H1 (cell line): ENCODE results near the gene SLC39A13. TPM values are rescaled to one million over a fixed set of nuclear protein-coding genes. Genes with fewer than 3 reads are reported as not detected.

ENCODE experiments used
- CTCF ChIA-PET: fragments of 300-600 bp; sonication (Branson Sonifier 250); formaldehyde crosslinking; loops from one replicate; lab custom pipeline; 2021; ENCODE audit not compliant: partially characterized antibody; lab: Charles Lee
- POLR2A ChIA-PET: fragments of 300-600 bp; sonication (Branson Sonifier 250); formaldehyde crosslinking; loops from one replicate; lab custom pipeline; 2021; ENCODE audit warnings: inconsistent platforms; ENCODE audit not compliant: partially characterized antibody; lab: Charles Lee
- DNase-seq, 2 experiments: peaks; one replicate each; pipeline versions ENCODE4 v3.0.0 to v3.0.0-alpha.2; 2010 to 2022; ENCODE audit warnings: low spot score in 2 of 2, low read depth in 1 of 2, mixed read lengths in 1 of 2
- FAIRE-seq: peaks from 2 replicates; lab custom pipeline; 2011; peaks lifted over from hg19 to GRCh38; lab: Jason Lieb, UNC
- H2AFZ ChIP-seq: 2 replicates; pipeline ENCODE4 v1.8.1; 2012; ENCODE audit warnings: low read length, inconsistent platforms
- H2AK5ac ChIP-seq: 2 replicates; pipeline ENCODE4 v1.6.1; 2013; ENCODE audit warnings: low read depth, low read length
- H2BK120ac ChIP-seq: replicated peaks from 2 replicates; pipeline ENCODE3; 2013; ENCODE audit warnings: low read depth, low read length, inconsistent platforms
- H2BK12ac ChIP-seq: 2 replicates; pipeline ENCODE4 v1.6.1; 2013; ENCODE audit warnings: low read depth, low read length
- H2BK15ac ChIP-seq: 2 replicates; pipeline ENCODE4 v1.6.1; 2013; ENCODE audit warnings: low read length
- H2BK20ac ChIP-seq: 2 replicates; pipeline ENCODE4 v1.6.1; 2013; ENCODE audit warnings: low read length
- H2BK5ac ChIP-seq: 2 replicates; pipeline ENCODE4 v1.6.1; 2013; ENCODE audit warnings: low read depth, low read length
- H3K14ac ChIP-seq: 2 replicates; pipeline ENCODE4 v1.6.1; 2013; ENCODE audit warnings: inconsistent platforms; ENCODE audit not compliant: insufficient read length
- H3K18ac ChIP-seq: 2 replicates; pipeline ENCODE4 v1.6.1; 2013; ENCODE audit warnings: low read length; ENCODE audit errors: extremely low read depth
- H3K23ac ChIP-seq: 2 replicates; pipeline ENCODE4 v1.6.1; 2013; ENCODE audit warnings: inconsistent platforms; ENCODE audit not compliant: insufficient read length
- H3K23me2 ChIP-seq: 2 replicates; pipeline ENCODE4 v1.6.1; 2013; ENCODE audit warnings: low read depth, low read length
- H3K27ac ChIP-seq: 2 replicates; pipeline ENCODE4 v1.6.1; 2011; ENCODE audit warnings: low read depth, low read length, inconsistent platforms
- H3K27me3 ChIP-seq, 4 experiments: replicated peaks in 1 of 4; 1 replicate in 1 of 4; 2 replicates in 3 of 4; pipeline versions ENCODE4 v1.6.1 to v1.8.1; 2011 to 2013; ENCODE audit warnings: low read length in 3 of 4, mild to moderate bottlenecking in 3 of 4, inconsistent platforms in 2 of 4, mixed read lengths in 2 of 4, moderate library complexity in 1 of 4; ENCODE audit not compliant: control insufficient read depth in 3 of 4, insufficient read depth in 3 of 4; ENCODE audit errors: extremely low read depth in 1 of 4
- H3K36me3 ChIP-seq, 4 experiments: 2 replicates each; pipeline versions ENCODE4 v1.6.1 to v1.8.1; 2011 to 2013; ENCODE audit warnings: mild to moderate bottlenecking in 4 of 4, low read length in 3 of 4, moderate library complexity in 2 of 4, control low read depth in 1 of 4, inconsistent platforms in 1 of 4; ENCODE audit not compliant: insufficient read depth in 4 of 4, control insufficient read depth in 2 of 4
- H3K4ac ChIP-seq: replicated peaks from 2 replicates; pipeline ENCODE3; 2013; ENCODE audit warnings: low read length, low read depth, mixed read lengths, inconsistent platforms; ENCODE audit not compliant: insufficient read length
- H3K4me1 ChIP-seq, 4 experiments: replicated peaks in 1 of 4; 1 replicate in 1 of 4; 2 replicates in 3 of 4; pipeline versions ENCODE4 v1.6.1 to v1.8.1; 2011 to 2013; ENCODE audit warnings: low read length in 3 of 4, inconsistent platforms in 2 of 4, mixed read lengths in 1 of 4; ENCODE audit not compliant: insufficient read depth in 4 of 4, control insufficient read depth in 3 of 4
- H3K4me2 ChIP-seq, 2 experiments: 2 replicates each; pipeline versions ENCODE4 v1.6.1 to v1.8.1; 2011 to 2013; ENCODE audit warnings: low read depth in 2 of 2, low read length in 2 of 2, control low read depth in 1 of 2, inconsistent platforms in 1 of 2, mild to moderate bottlenecking in 1 of 2; ENCODE audit not compliant: insufficient read depth in 1 of 2
- H3K4me3 ChIP-seq, 4 experiments: fragments of 200-600, 300-600 bp in 1 of 4; sonication (generic), shearing (Covaris generic), sonication (Bioruptor Twin) in 1 of 4; 2 replicates each; pipeline versions ENCODE4 v1.5.1 to v1.8.1; 2011 to 2016; ENCODE audit warnings: low read length in 4 of 4, low read depth in 3 of 4, control low read depth in 2 of 4, inconsistent platforms in 2 of 4, mild to moderate bottlenecking in 2 of 4, mixed read lengths in 1 of 4, moderate library complexity in 1 of 4; ENCODE audit not compliant: insufficient read depth in 2 of 4; ENCODE audit errors: extremely low read depth in 1 of 4
- H3K56ac ChIP-seq: replicated peaks from 2 replicates; pipeline ENCODE3; 2013; ENCODE audit warnings: low read depth, mild to moderate bottlenecking, mixed read lengths, low read length, inconsistent platforms; ENCODE audit not compliant: insufficient read length
- H3K79me1 ChIP-seq: 2 replicates; pipeline ENCODE4 v1.6.1; 2013; ENCODE audit warnings: low read depth, low read length, control low read depth
- H3K79me2 ChIP-seq, 2 experiments: 2 replicates each; pipeline versions ENCODE4 v1.6.1 to v1.8.1; 2012 to 2013; ENCODE audit warnings: low read length in 2 of 2, mild to moderate bottlenecking in 2 of 2, inconsistent platforms in 1 of 2; ENCODE audit not compliant: insufficient read depth in 2 of 2, control insufficient read depth in 1 of 2
- H3K9ac ChIP-seq, 4 experiments: replicated peaks in 1 of 4; 1 replicate in 1 of 4; 2 replicates in 3 of 4; pipeline versions ENCODE4 v1.6.1 to v1.8.1; 2011 to 2013; ENCODE audit warnings: low read depth in 3 of 4, low read length in 3 of 4, control low read depth in 2 of 4, mild to moderate bottlenecking in 2 of 4, moderate library complexity in 2 of 4, inconsistent platforms in 1 of 4; ENCODE audit errors: extremely low read depth in 1 of 4
- H3K9me3 ChIP-seq, 2 experiments: 2 replicates each; pipeline versions ENCODE4 v1.6.1 to v1.8.1; 2012 to 2013; ENCODE audit warnings: mild to moderate bottlenecking in 2 of 2, moderate library complexity in 2 of 2, control low read depth in 1 of 2, inconsistent platforms in 1 of 2, low read depth in 1 of 2, low read length in 1 of 2, mixed read lengths in 1 of 2; ENCODE audit not compliant: insufficient read depth in 2 of 2
- H4K20me1 ChIP-seq, 2 experiments: replicated peaks in 1 of 2; 2 replicates each; pipeline versions ENCODE3 to v1.8.1; 2011 to 2013; ENCODE audit warnings: inconsistent platforms in 2 of 2, low read length in 2 of 2, mild to moderate bottlenecking in 1 of 2; ENCODE audit not compliant: insufficient read depth in 2 of 2, control insufficient read depth in 1 of 2
- H4K5ac ChIP-seq: 2 replicates; pipeline ENCODE4 v1.6.1; 2013; ENCODE audit warnings: low read length, low read depth, mixed read lengths, inconsistent platforms; ENCODE audit not compliant: insufficient read length
- H4K8ac ChIP-seq: 2 replicates; pipeline ENCODE4 v1.8.0; 2013; ENCODE audit warnings: mild to moderate bottlenecking, moderate library complexity, low read length, inconsistent platforms; ENCODE audit not compliant: insufficient read depth; ENCODE audit errors: extremely low read depth
- H4K91ac ChIP-seq: replicated peaks from 2 replicates; pipeline ENCODE3; 2013; ENCODE audit warnings: low read length, mixed read lengths, inconsistent platforms; ENCODE audit not compliant: insufficient read length
- JUN ChIP-seq: IDR thresholded peaks from 2 replicates; pipeline ENCODE4 v1.6.1; 2011; ENCODE audit warnings: low read depth, mild to moderate bottlenecking, improper control_type of control experiment, low read length
- PHF8 ChIP-seq: fragments of 200-600 bp; sonication (generic); conservative IDR thresholded peaks from 2 replicates; pipeline ENCODE4 v1.7.1; 2012; ENCODE audit warnings: low read depth, mild to moderate bottlenecking, inconsistent platforms, low read length, moderate library complexity
- ZNF274 ChIP-seq: IDR thresholded peaks from 2 replicates; pipeline ENCODE4 v1.7.0; 2012; ENCODE audit warnings: low read length, borderline replicate concordance; ENCODE audit errors: extremely low read depth
- WGBS, 2 experiments: shearing (Covaris generic) in 1 of 2; methylation state at CpG; one replicate each; pipeline versions ENCODE4 v1.1.6 to v1.1.7; 2013 to 2015; ENCODE audit warnings: low lambda C conversion rate in 2 of 2, mixed read lengths in 2 of 2, inconsistent platforms in 1 of 2, low coverage in 1 of 2, missing lambda C conversion rate in 1 of 2; ENCODE audit not compliant: insufficient replicate concordance in 2 of 2, insufficient coverage in 1 of 2, insufficient read length in 1 of 2; ENCODE audit errors: extremely low coverage in 1 of 2, missing lambda C conversion rate in 1 of 2; 5-methylcytosine and 5-hydroxymethylcytosine counted together
- polyA plus RNA-seq, 7 experiments: library from polyadenylated mRNA; depleted of rRNA in 3 of 7; stranded (reverse) in 5 of 7; unstranded in 2 of 7; fragments of >200 nt in 5 of 7; fragments of 200-250 nt in 2 of 7; gene quantifications; 1 replicate in 5 of 7; 2 replicates in 1 of 7; 4 replicates in 1 of 7; pipeline versions ENCODE4 v1.2.1 to v1.2.3, GENCODE V29; 2011 to 2013; ENCODE audit warnings: missing spikeins in 2 of 7, mixed read lengths in 2 of 7
- total RNA-seq: library from RNA; stranded (reverse); fragmentation: NEBNext Ultra II Directional; extraction: Animal tissue kit (Norgen Biotek cat#: 25700); gene quantifications from 2 replicates; pipeline ENCODE4 v1.2.1, GENCODE V29; 2021

The SLC39A13 gene
- total and polyA plus RNA-seq, 2 of the 8 experiments (the other 6 are each of a cell fraction or from before 2014, with no cell fraction given) = 23.2 to 30.0 TPM

DNA sequence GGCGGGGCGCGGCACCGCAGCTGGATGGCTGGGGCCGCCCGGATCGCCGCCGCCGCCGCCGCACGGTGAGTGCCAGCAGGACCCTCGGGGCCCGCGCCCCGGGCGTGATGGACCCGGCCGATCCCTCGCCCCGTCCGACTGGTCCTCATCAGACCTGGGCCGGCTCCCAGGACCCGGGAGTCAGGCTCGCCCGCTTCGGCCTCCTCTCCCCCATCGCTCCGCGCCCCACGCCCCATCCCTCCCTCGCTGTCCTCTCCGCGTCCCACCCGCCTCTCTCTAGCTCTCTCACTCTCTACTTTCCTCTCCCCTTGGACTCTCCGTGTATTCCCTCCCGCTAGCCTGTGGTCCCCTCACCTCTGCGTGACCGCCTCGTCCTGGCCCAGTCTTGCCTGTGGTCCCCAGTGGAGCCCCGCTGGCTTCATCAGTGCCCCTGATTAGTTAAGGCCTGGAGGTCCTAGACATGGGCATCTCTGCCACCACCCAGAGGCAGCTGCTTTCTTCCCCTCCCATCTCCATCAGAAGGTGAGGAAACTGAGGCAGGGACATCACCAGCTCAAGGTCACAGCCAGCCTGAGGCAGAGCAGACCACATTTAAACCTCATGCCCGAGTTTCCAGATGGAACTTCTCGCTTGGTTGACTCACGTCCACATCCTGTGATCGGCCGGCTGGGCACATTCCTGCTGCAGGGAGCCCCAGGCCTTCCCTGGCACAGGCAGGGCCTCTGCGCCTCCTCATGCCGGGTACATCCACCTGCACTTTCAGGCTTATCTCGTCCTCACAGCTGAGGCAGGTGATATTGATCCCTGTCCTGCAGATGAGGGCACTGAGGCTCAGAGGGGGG lies 429 bp downstream of the SLC39A13 start:
- 39% methylated on average over 17 of the region's 50 CpGs; no CpG with 5 or more reads in 1 of the 2 experiments for WGBS, 2 experiments
- peak; percentile 62 for TF ChIP-seq PHF8
- TF ChIP-seq ZNF274 = no peak
- TF ChIP-seq JUN = no peak
- H2BK12ac ChIP-seq = 0 out of 2 replicates have a peak overlapping the region, but pooled peaks have one; percentile 1

More for the DNA sequence above, 429 bp downstream of the SLC39A13 start:
- Histone ChIP-seq H3K79me2 (no peaks in the 10 kb centered on the region; a peak in 1 of 4 replicates), H4K5ac (peak overlapping the region; percentile 93), H3K9ac (peak overlapping the region in 3 of 4 experiments; percentile 61 to 71 (median 68); a peak in 6 of 7 replicates), H2AFZ (peak overlapping the region; percentile 2; the same call in 1 of the 2 replicates), H3K23me2 (peaks cover 11% of the 10 kb centered on the region), H2BK120ac (no peak overlapping the region), H3K4ac (peak overlapping the region; percentile 94), H4K91ac (peak overlapping the region; percentile 91), H3K27ac (peak overlapping the region; percentile 11; the same call in 1 of the 2 replicates), H2BK15ac (no peak overlapping the region), H3K79me1 (no peaks in the 10 kb centered on the region), H3K9me3 (no peaks in the 10 kb centered on the region), H2BK5ac (no peak overlapping the region), H3K4me2 (peak overlapping the region; percentile 76 to 81), H3K18ac (no peak overlapping the region; the same call in 1 of the 2 replicates), H4K8ac (peak overlapping the region; percentile 87), H3K14ac (peak overlapping the region; percentile 10), H3K4me1 (peaks cover 5 to 13% (median 9%) of the 10 kb centered on the region in 4 experiments), H3K27me3 (no peaks in the 10 kb centered on the region), H3K4me3 (peak overlapping the region; percentile 56 to 77 (median 70)), H2AK5ac (no peak overlapping the region), H3K23ac (peak overlapping the region; percentile 62), H3K36me3 (peaks cover 0 to 2% (median 0%) of the 10 kb centered on the region in 4 experiments; a peak in 2 of 8 replicates), H4K20me1 (peaks cover 0 to 2% of the 10 kb centered on the region in 2 experiments), H3K56ac (peak overlapping the region; percentile 90), H2BK20ac (no peak overlapping the region)
- ChIA-PET POLR2A (interaction anchor here (0.7 to 12.8 kb wide), 7 partner anchors 9 to 32 kb away, joined by 3 to 140 read pairs (median 5); partner anchors contain the start of gene PSMC3), CTCF (interaction anchor here (0.6 to 6.2 kb wide), 8 partner anchors 16 to 149 kb away, joined by 3 to 59 read pairs (median 4); partner anchors contain the start of gene PSMC3)
- no peak for FAIRE-seq
- DNase-seq = no peak
